Trophoblast cell (in vitro differentiated cells and primary cell): ENCODE results near the gene THSD4.

Experiments used
- DNase-seq, 2 donors: peaks; one replicate each; pipeline ENCODE4 v3.0.0-alpha.2; 2016
- H2AFZ ChIP-seq: 2 replicates; pipeline ENCODE4 v1.6.1; 2013; ENCODE audit warnings: low read length, moderate library complexity, mild to moderate bottlenecking; ENCODE audit not compliant: insufficient read depth, poor library complexity
- H2AK5ac ChIP-seq: 2 replicates; pipeline ENCODE4 v1.6.1; 2013; ENCODE audit warnings: mild to moderate bottlenecking, low read length
- H2BK120ac ChIP-seq: 2 replicates; pipeline ENCODE4 v1.6.1; 2013; ENCODE audit warnings: low read length, mild to moderate bottlenecking, moderate library complexity; ENCODE audit not compliant: insufficient read depth, poor library complexity
- H2BK12ac ChIP-seq: 2 replicates; pipeline ENCODE4 v1.6.1; 2013; ENCODE audit warnings: mild to moderate bottlenecking, low read length, moderate library complexity
- H2BK5ac ChIP-seq: 2 replicates; pipeline ENCODE4 v1.6.1; 2013; ENCODE audit warnings: low read length, low read depth, moderate library complexity, mild to moderate bottlenecking; ENCODE audit not compliant: poor library complexity
- H3K14ac ChIP-seq: 2 replicates; pipeline ENCODE4 v1.6.1; 2013; ENCODE audit warnings: mild to moderate bottlenecking, low read length
- H3K18ac ChIP-seq: 2 replicates; pipeline ENCODE4 v1.6.1; 2013; ENCODE audit warnings: mild to moderate bottlenecking, low read length
- H3K23ac ChIP-seq: 2 replicates; pipeline ENCODE4 v1.6.1; 2013; ENCODE audit warnings: low read length
- H3K27ac ChIP-seq: 2 replicates; pipeline ENCODE4 v1.5.1; 2013; ENCODE audit warnings: low read depth, mild to moderate bottlenecking, inconsistent platforms, low read length, moderate library complexity
- H3K27me3 ChIP-seq: 2 replicates; pipeline ENCODE4 v1.6.1; 2013; ENCODE audit warnings: inconsistent platforms, mild to moderate bottlenecking, low read length, moderate library complexity; ENCODE audit not compliant: insufficient read depth
- H3K36me3 ChIP-seq, 2 experiments: 1 replicate in 1 of 2; 2 replicates in 1 of 2; pipeline ENCODE4 v1.6.1; 2013; ENCODE audit warnings: low read length in 2 of 2, mild to moderate bottlenecking in 2 of 2, moderate library complexity in 1 of 2; ENCODE audit not compliant: insufficient read depth in 2 of 2, control insufficient read depth in 1 of 2
- H3K4ac ChIP-seq: 2 replicates; pipeline ENCODE4 v1.6.1; 2013; ENCODE audit warnings: low read depth, mild to moderate bottlenecking, low read length, moderate library complexity
- H3K4me1 ChIP-seq, 2 experiments: 1 replicate in 1 of 2; 2 replicates in 1 of 2; pipeline ENCODE4 v1.6.1; 2013; ENCODE audit warnings: low read length in 2 of 2, mild to moderate bottlenecking in 2 of 2, moderate library complexity in 1 of 2; ENCODE audit not compliant: insufficient read depth in 2 of 2, control insufficient read depth in 1 of 2
- H3K4me2 ChIP-seq: 2 replicates; pipeline ENCODE4 v1.6.1; 2013; ENCODE audit warnings: inconsistent platforms, mild to moderate bottlenecking, low read length, moderate library complexity
- H3K4me3 ChIP-seq: 2 replicates; pipeline ENCODE4 v1.5.1; 2013; ENCODE audit warnings: mild to moderate bottlenecking, low read depth, low read length, inconsistent platforms
- H3K79me1 ChIP-seq: one replicate; pipeline ENCODE4 v1.6.1; 2013; ENCODE audit warnings: low read length
- H3K79me2 ChIP-seq: 2 replicates; pipeline ENCODE4 v1.6.1; 2013; ENCODE audit warnings: low read length, mild to moderate bottlenecking; ENCODE audit not compliant: control insufficient read depth, insufficient read depth, poor library complexity
- H3K9ac ChIP-seq: 2 replicates; pipeline ENCODE4 v1.6.1; 2013; ENCODE audit warnings: mild to moderate bottlenecking, low read length
- H3K9me3 ChIP-seq: 2 replicates; pipeline ENCODE4 v1.6.1; 2013; ENCODE audit warnings: low read depth, mild to moderate bottlenecking, control low read depth, inconsistent platforms, low read length; ENCODE audit not compliant: insufficient read depth
- H4K12ac ChIP-seq: 2 replicates; pipeline ENCODE4 v1.6.1; 2013; ENCODE audit warnings: low read depth, mild to moderate bottlenecking, low read length, moderate library complexity
- H4K8ac ChIP-seq: 2 replicates; pipeline ENCODE4 v1.6.1; 2013; ENCODE audit warnings: low read depth, mild to moderate bottlenecking, low read length, moderate library complexity
- H4K91ac ChIP-seq: one replicate; pipeline ENCODE4 v1.6.1; 2013; ENCODE audit warnings: low read depth, mild to moderate bottlenecking, low read length, moderate library complexity
- WGBS: extraction: QIAGEN DNeasy Blood & Tissue Kit; methylation state at CpG from one replicate; pipeline ENCODE4 v1.1.7; 2013; ENCODE audit warnings: missing lambda C conversion rate; ENCODE audit not compliant: insufficient read length, insufficient coverage; ENCODE audit errors: extremely low coverage; 5-methylcytosine and 5-hydroxymethylcytosine counted together

THSD4 gene

GRCh38 chr15:71626596-71627088, 511.4 kb downstream of the THSD4 start:
- H2AK5ac ChIP-seq: no peak overlapping the region
- no peak overlapping the region for H3K27ac ChIP-seq
- H2AFZ ChIP-seq: no peak overlapping the region
- no peak overlapping the region for H2BK120ac ChIP-seq
- H3K9me3 ChIP-seq: no peaks in the 10 kb centered on the region
- WGBS: no CpG with 5 or more reads among the region's 4 CpGs
- peak in 1 of 2 donors; percentile 70 for DNase-seq
- no peak overlapping the region for H3K23ac ChIP-seq
- H2BK12ac ChIP-seq: no peak overlapping the region
- H3K4me3 ChIP-seq: no peak overlapping the region
- no peaks in the 10 kb centered on the region for H3K79me1 ChIP-seq
- no peak overlapping the region for H4K8ac ChIP-seq
- H3K36me3 ChIP-seq: no peaks in the 10 kb centered on the region
- no peak overlapping the region for H3K4me2 ChIP-seq
- H3K4ac ChIP-seq: no peak overlapping the region
- H4K12ac ChIP-seq: no peak overlapping the region
- no peaks in the 10 kb centered on the region for H3K27me3 ChIP-seq
- peaks cover 0 to 2% of the 10 kb centered on the region in 2 experiments for H3K4me1 ChIP-seq
- no peaks in the 10 kb centered on the region for H3K79me2 ChIP-seq
- H3K18ac ChIP-seq: no peak overlapping the region
- H3K9ac ChIP-seq: no peak overlapping the region
- H4K91ac ChIP-seq: no peak overlapping the region
- no peak overlapping the region for H2BK5ac ChIP-seq
- H3K14ac ChIP-seq: no peak overlapping the region

GRCh38 chr15:71627188-71627587, 511.9 kb downstream of the THSD4 start:
- Histone ChIP-seq H2BK5ac (no peak overlapping the region), H3K4ac (no peak overlapping the region), H3K79me1 (no peaks in the 10 kb centered on the region)

DNA sequence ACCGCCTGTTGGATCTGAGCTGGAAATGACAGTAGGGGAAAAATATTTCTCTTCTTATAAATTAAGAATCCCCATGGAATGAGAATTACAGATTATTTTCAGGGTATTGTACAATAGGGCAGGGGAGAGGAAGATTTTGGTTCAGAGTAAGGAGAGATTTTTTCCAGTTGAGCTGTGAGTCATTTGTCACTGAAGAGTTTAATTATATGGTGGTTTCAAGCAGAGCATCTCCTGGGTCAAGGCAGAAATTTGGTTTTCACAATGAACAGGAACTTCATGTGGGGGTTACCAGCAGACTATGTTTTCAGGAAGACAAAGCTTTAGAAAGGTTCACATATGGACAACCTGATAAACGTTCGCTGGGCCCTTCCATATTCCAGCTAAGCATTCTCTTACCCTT, 512.3 kb downstream of the THSD4 start:
- H4K91ac ChIP-seq: no peak overlapping the region
- H2AK5ac ChIP-seq: no peak overlapping the region
- H2BK12ac ChIP-seq: no peak overlapping the region
- H4K12ac ChIP-seq: no peak overlapping the region
- no peaks in the 10 kb centered on the region for H3K79me2 ChIP-seq
- no peaks in the 10 kb centered on the region for H3K9me3 ChIP-seq
- H3K4ac ChIP-seq: no peak overlapping the region
- no peaks in the 10 kb centered on the region for H3K36me3 ChIP-seq
- H2AFZ ChIP-seq: no peak overlapping the region
- no peak overlapping the region for H2BK5ac ChIP-seq
- H3K18ac ChIP-seq: no peak overlapping the region
- WGBS: no CpG with 5 or more reads among the region's 3 CpGs
- H4K8ac ChIP-seq: no peak overlapping the region
- H3K79me1 ChIP-seq: no peaks in the 10 kb centered on the region
- H2BK120ac ChIP-seq: no peak overlapping the region
- no peak for DNase-seq
- no peak overlapping the region for H3K23ac ChIP-seq
- no peaks in the 10 kb centered on the region for H3K27me3 ChIP-seq
- no peak overlapping the region for H3K9ac ChIP-seq
- no peak overlapping the region for H3K27ac ChIP-seq
- H3K4me2 ChIP-seq: no peak overlapping the region
- H3K14ac ChIP-seq: no peak overlapping the region
- H3K4me3 ChIP-seq: no peak overlapping the region
- peaks cover 0 to 2% of the 10 kb centered on the region in 2 experiments for H3K4me1 ChIP-seq

More at GRCh38 chr15:71627188-71627587, 511.9 kb downstream of the THSD4 start:
- Histone ChIP-seq H3K4me3 (no peak overlapping the region), H3K79me2 (no peaks in the 10 kb centered on the region), H3K4me1 (peaks cover 0 to 2% of the 10 kb centered on the region in 2 experiments), H3K27me3 (no peaks in the 10 kb centered on the region), H4K91ac (no peak overlapping the region), H3K18ac (no peak overlapping the region), H2AK5ac (no peak overlapping the region), H3K9me3 (no peaks in the 10 kb centered on the region), H3K23ac (no peak overlapping the region), H3K36me3 (no peaks in the 10 kb centered on the region), H4K8ac (no peak overlapping the region), H3K9ac (no peak overlapping the region), H3K4me2 (no peak overlapping the region), H3K27ac (no peak overlapping the region), H4K12ac (no peak overlapping the region), H2BK12ac (no peak overlapping the region), H3K14ac (no peak overlapping the region), H2BK120ac (no peak overlapping the region), H2AFZ (no peak overlapping the region)
- no CpG with 5 or more reads among the region's 2 CpGs for WGBS
- DNase-seq: peak in 1 of 2 donors; percentile 29

DNA sequence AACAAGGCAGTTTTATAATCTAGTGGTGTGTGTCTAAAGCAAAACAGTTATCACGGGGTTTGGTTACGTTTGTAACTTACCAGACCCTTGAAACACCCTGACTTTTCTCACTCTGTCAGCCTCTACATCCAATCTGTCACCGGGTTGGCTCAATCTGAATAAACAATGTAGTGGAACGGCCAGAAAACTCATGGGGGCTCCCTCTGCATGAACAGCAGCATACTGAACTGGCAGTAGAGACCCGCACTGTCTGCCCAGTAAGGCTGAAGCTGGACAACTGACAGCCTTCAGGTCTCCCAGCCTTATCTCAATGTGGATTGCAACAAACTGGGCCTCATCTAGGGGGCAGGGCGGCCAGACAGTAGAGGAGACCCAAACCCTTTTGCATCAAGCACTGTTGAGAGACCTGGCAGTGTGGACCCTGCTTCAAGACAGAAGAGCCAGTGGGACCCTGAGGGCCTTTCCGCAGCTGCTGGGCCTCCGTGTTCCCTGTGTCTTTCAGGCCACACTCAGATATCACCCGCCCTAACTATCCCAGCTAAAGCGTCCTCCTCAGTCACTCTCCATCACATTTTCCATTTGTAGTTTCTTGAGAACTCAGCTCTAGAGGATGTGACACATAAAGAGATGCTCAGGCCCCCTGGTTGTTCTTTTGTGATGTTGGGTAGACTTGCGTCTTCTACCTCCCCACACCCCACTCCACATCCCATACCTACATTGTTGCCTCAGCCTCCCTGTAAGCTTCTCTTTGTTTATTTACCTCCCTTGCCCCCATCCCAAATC, 513.9 kb downstream of the THSD4 start:
- DNase-seq: no peak
- Histone ChIP-seq H4K12ac (no peak overlapping the region), H3K4me1 (peaks cover 0 to 2% of the 10 kb centered on the region in 2 experiments), H3K14ac (no peak overlapping the region), H2BK120ac (no peak overlapping the region), H3K36me3 (no peaks in the 10 kb centered on the region), H2BK5ac (no peak overlapping the region), H4K91ac (no peak overlapping the region), H3K4me2 (no peak overlapping the region), H3K4me3 (no peak overlapping the region), H3K27ac (no peak overlapping the region), H2BK12ac (no peak overlapping the region), H3K9ac (no peak overlapping the region), H3K23ac (no peak overlapping the region), H2AK5ac (no peak overlapping the region), H3K79me2 (no peaks in the 10 kb centered on the region), H3K27me3 (no peaks in the 10 kb centered on the region), H3K18ac (no peak overlapping the region), H2AFZ (no peak overlapping the region), H4K8ac (no peak overlapping the region), H3K4ac (no peak overlapping the region), H3K79me1 (no peaks in the 10 kb centered on the region), H3K9me3 (no peaks in the 10 kb centered on the region)
- no CpG with 5 or more reads among the region's 11 CpGs for WGBS
